GM21526 (cell line): Measurements from ENCODE around the gene HPD.
"Not testable (repeated sequence)": the region's sequence is repeated elsewhere in the genome, so short reads cannot be mapped to it uniquely, and the experiment has no call there.

Experiments
- ATAC-seq: cut with Tn5 transposase; IDR thresholded peaks from one replicate; pipeline ENCODE4 v1.9.1; 2021; ENCODE audit warnings: moderate library complexity; ENCODE audit not compliant: unreplicated experiment, low FRiP score

HPD gene

DNA sequence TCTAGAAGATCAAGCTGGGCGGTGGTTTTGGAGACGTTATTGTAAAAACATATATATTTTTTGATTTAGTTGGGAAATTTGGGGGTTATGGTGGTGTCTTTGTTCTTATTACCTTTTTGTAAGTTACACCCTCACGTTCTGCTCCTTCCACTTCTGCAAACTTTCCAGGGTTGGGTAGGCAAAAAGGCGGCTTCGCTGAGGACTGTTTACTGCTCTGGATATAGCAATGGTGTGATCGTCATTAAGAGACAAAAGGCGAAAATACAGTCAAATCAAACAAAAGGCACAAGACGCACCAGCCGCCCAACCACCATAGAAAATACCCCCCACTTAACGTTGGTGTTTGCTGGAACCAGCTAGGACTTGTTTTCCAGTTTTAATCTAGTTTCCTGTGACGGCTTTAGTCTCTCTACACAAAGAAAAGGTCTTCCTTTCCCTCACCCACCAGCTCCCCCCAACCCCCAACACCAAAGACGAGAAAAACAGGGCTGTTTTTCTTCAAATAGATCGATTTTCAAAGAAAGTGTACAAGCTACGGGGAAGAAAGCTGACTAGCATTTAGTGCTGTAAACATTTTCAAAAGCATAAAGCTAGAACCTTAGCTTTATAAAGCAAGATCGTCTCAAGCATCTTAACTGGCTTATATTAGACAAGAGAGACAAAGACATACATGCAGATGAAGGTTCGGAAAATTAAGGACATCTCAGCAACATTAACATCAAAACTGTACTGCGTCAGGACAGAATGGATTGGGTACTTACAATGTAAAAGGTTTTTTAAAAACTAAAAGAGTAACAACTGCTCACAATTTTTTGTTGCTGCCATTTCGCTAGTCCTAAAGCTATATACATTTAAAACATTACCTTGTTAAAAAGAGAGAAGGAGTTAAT lies 56.8 kb downstream of the HPD start:
- ATAC-seq, result no peak

DNA sequence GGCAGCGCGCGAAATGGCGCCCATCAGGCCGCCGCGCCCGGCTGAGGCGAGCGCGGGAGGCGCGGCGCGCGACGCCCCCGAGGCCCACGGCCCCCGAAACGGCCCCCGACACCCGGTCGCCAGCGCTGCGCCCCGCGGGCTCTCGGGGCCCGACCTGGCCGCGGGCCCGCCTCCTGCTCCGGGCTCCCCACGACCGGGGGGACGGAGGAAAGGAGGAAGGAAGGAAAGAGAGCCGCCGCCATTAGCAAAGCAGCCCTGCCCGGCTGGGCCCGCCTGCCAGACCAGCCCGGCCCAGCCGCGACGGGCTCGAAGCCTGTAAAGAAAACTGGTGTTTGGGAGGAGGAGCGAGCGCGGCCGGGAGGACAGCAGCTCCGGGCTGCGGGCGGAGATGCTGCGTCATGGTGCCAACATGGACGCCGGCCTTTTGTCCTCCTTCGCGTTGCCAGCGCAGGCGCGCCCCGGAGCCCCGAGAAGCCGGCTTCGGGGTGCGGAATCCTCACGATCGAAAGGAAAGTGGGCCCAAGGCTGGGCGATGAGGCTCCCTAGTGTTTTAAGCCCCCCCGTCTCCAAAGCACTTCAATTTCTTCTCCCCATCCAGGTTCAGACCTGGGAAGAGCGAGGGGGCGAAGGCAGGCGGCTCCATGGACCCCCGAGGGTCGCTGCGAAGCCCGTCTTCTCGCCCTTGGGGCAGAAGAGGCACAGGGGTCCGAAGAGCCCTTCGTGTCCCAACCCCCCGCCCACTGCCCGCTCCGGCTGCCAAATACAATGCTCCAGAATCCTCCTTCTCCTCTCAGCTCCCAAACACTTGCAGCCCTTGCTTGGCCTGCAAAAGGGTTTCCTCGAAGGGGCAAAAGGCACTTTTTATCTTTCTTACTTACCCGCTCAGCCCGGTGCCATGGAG lies 57.7 kb downstream of the HPD start:
- no peak for ATAC-seq

DNA sequence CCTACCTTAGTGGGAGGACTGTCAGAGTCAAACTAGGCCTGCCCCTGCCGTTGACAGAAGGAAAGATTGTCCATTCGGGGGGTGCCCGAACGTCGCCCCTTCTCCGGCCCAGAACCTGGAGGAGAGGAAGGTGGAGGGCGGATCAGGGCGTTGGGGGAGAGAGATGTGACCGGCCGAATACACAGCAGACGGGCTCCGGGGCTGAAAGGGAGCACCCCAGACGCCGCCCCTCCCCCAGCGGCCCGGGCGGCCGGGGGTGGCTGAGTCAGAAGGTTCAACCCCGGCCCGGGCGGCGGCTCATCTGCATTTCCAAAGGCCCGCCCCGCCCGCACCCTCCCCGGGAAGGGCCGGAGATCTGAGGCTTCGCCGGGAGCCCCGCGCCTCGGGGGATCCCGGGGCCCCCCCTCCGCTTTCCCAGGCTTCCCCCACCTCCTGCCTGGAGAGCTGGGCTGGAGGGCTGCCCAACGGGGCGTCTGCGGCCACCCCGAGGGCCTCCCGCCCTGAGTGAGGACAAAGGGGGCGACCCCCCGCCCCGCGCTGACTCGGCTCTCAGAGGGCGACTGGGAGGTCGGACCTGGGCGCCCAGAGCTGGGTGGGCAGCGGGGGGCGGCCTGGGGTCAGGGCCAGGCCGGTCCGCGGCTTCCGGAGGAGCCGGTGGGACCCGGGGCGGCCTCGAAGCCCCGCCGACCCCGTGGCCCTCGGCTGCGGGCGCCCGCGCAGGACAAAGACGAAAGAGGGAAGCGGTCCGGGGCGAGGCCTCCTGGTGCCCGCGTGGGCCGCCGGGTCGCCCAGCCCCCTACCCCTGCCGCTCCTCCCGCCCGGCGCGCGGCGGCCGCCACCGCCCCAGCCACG lies 58.6 kb downstream of the HPD start:
- ATAC-seq, result no peak

DNA sequence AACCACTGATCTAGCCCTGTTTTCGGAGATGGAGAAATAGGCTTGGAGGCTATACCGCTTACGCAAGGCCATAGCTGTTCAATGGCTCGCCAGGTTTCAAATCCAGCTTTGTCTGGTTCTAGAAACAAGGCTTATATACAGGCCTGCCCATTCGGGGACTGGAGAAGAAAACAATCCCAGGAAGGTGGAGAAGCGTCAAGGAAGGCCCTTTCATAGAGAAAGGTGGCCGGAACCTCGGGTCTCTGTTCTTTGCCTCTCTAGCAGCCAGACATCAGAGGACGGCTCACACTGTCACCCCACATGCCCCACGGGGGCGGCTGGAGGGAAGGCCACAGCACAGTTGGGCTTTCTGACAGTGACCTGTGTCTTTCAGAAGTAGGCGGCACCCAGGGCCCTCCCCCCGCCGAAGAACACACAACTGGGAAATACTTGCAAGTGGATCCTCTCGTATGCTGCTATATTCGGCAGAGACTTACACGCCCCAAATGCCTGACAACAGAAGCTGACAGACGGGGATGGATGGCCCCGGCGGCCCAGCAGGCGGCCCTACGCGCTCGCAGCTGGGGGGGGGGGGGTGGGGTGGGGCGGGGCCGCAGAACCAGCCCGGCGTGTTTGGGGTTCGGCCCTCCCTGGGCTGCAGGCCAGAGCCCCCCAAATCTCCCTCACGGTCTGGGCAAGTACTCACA lies 59.4 kb downstream of the HPD start:
- no peak for ATAC-seq

DNA sequence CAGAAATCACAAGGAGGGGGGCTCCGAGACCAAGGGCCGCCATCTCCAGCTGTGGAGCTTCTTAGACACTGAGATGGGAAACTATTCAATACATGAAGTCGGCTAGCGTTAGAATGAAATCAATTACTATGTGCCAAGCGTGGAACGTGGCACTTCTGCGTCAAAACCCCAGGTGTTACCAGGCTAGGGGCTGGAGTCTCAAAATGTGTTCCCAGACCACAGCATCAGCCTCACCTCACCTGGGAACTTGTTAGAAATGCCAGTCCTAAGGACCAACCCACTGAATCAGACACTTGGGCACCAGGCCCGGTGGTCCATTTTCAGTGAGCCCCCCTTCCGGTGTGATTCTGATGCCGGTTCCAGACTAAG lies 59.9 kb downstream of the HPD start:
- ATAC-seq, result no peak

DNA sequence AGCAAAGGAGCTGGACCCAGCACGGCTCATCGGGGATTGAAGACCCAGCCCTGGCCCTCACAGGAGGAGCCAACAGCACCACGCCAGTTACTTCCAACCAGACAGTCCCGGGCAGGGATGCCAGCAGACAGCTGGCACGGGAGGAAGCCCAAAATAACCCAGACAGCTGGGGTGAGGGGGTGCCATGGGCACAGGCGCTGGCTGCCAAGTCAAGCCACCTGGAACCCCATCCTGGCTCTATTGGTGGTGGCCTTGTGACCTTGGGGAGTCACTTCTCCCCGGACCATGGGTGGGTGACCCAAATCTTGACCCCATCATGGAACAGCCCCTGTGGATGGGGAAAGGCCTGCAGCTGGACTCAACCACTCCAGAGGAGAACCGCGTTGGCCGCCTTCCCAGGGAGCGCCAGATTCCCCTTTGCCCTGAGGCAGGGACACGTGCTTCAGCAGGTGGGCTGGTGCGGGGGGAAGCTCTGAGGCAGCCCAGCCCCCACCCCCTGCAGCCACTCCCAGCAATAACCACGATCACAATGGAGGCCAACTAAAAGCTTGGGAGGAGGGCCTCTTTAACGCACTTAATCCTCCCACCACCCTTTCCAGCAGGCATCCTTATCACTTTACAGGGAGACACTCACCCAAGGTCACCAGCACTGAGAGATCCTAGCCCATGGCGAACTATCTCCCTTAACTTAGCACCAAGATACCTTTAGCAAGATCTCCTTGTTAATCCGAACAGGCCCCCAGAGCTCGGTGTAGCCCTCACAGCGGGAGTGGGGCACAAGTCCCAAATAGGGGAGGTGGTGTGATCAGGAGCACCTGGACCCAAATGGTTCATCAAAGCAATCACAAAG lies 60.5 kb downstream of the HPD start:
- ATAC-seq, result no peak

DNA sequence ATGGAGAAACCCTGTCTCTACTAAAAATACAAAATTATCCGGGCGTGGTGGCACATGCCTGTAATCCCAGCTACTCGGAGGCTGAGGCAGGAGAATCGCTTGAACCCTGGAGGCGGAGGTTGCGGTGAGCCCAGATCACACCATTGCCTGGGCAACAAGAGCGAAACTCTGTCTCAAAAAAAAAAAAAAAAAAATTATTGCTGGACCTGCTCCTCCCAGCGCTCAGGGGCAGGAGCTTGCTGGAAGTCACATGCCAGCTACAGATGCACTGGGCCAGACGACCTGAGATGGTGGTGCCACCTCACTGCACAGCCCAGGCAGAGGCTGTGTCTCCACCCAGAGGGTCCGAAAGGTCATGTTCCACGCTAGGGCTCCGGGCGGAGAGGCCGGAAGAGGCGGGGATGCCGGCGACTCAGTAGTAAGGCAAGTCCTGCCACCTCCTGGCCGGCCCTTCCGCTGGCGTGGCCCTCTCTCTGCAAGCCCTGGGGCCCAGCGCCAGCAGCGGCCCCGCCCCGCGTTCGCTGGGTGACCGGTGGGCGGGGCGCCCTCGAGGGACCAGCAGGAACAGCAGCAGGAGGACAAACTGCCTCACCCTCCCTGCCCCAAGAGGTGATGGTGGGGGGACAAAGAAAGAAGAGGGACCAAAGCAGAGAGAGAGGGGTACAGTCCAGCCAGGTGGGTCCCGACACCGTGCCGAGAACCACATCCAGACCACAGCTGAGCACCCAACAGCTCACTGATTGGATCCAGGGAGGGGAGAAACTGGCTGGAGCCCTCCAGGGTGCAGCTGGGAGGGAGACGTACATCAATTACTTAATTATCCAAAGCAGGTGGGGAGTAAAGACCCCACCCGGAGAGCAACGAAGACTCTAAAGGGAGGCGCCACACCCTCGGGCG lies 61.6 kb downstream of the HPD start:
- no peak for ATAC-seq

DNA sequence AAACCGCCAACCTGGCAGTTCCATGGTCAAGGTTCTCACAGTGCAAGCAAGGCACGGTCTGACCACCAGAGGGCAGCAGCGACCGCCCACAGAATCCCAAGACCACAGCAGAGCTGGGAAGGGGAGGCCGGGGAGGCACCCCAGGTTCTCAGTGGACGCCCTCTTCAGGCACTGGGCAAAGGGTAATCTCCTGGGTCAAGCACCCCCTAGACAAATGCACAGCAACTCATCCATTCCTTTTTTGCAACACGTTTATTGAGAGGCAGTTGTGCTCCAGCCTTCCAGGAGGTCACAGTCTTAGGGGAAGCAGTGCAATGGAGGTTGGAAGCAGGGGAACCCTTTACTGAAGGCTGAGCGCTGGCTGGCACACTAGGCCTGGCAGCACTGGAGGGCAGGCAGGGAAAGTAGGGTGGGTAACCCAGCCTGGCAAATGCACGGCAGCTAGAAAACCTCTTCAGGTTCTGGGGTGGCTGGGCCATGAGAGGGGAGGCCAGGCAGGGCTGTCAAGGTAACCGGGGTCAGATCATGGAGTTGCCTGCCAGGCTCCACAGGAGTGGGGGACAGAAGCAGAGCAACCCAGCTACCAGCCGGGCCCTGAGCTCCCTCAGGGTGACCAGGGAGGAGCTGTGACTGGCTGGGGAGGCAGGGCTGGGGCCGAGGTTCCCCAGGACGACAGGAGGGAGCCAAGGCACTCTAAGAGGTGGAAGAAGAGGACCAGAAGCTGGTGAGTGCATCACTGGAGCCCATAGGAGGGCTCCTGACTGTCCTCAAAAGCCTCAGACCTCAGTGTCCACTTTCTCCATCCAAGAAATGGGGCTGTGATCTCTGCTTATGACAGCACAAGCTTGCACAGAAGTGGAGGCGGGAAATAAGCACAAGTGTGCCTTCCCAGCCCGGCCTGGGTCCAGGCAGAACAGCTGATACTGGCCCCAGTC lies 63.4 kb downstream of the HPD start:
- ATAC-seq, result no peak

DNA sequence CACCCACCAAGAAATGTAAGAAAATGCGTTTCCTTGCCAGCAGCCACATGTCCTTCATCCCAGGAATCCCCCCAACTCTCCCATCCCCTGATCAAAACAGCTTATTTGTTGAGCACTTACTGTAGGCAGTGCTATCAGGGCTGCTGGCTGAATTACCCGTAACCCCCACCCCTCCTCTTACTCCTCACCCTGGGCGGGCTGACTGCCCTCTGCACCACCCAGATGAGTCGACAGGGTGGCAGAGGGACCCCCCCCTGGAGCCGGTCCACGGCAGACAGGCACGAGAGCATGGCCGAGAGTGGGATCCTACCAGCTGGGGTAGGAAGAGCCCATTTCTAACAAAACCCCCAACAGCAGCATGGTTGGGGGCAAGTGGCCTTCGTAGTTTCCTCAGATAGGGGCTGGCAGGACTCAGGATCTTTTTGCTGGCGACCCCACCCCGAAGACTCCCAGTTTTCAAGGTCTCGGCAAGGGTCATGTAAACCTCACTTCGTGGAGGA lies 64.1 kb downstream of the HPD start:
- no peak for ATAC-seq

DNA sequence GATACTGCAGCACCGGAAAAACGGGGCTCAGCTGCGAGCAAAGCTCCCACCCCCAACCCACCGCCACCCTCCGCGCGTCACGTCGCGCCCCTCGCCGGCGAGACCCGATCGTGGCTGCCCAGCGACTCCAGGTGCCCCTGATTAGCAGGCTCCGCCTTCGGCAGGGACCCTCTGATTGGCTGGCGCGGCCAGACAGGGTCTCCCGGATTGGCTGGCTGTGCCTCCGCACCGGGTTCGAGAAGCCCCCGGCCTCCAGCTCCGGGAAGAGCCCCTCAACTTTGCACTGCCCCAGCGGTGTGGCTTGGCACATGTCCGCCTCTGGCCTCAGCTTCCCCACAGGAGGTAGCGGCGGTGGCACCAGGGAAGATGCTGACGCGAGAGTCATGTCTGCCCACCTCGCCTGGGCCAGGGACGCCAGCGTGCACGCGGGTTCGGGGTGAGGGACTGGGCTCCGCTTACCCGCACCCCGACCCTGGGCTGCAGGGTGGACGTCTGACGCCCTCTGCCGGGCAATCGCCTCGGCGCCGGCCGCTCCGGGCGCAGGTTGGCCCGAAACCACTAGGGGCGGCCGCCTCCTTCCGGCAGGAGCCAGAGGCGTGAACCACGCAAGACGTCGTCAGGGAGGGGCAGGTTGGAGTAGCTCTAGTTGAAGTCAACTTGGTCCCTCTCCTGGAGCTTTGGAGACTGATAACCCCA lies 64.7 kb downstream of the HPD start:
- ATAC-seq, result peak; percentile 46

DNA sequence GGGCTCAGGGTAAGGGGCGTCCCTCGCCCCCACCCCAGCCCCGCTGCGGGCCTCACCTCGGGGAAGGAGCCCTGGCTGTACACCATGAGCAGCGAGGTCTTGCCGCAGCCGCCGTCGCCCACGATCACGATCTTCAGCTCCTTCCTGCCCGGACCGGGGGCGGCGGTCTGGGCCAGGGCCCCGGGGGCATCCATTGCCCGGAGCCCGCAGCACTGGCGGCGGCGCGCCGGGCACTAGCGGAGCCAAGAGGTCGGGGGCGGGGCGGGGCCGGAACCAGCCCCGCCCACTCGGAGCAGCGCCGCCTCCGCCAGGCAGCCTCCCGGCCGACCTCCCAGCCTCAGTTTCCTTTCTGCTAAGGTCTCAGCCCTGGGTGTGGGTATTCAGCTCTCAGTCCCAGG lies 65.2 kb downstream of the HPD start, which contains the start of gene RHOF:
Gene RHOF (minus strand): TSS at position 249 of the 398 bp plus-strand sequence. CDS start 55 bp downstream, at position 194.
- no peak for ATAC-seq

DNA sequence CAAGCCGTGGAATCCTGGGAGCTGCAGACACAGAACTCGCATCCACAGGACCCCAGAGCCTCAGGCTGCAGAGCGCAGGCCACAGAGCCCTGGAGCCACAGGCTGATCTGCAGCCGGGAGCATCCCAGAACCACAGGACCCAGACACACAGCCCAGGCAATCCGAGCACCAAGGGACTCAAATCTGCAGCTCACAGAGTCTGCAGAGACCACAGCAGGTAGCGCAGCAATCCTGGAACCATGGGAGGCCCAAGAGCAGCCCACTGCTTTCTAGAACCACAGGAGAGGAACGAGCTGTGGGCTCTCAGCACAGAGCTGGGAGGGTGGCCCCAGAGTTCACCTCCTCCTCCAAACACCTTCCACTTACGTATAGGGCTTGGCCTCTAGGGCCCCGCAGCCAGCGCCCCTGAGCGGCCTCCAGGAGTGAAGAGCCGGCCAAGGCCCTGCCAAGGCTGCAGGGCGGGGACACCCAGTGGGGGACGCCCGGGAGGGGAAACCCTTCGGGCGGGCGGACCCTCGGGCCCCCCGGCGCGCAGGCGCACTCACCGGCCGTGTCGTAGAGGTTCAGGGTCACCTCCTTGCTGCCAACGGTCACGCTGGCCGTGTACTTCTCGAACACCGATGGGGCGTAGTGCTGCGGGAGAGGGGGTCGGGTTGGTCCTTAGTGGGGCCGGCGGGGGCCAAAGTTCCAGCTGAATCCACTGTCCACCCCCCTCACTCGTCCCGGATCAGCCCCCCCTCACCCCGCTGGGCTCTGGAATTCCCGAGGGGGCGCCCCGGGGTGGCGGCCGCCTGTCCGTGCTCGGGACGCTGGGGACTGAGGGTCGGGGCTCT lies 65.8 kb downstream of the HPD start:
- ATAC-seq, result no peak

DNA sequence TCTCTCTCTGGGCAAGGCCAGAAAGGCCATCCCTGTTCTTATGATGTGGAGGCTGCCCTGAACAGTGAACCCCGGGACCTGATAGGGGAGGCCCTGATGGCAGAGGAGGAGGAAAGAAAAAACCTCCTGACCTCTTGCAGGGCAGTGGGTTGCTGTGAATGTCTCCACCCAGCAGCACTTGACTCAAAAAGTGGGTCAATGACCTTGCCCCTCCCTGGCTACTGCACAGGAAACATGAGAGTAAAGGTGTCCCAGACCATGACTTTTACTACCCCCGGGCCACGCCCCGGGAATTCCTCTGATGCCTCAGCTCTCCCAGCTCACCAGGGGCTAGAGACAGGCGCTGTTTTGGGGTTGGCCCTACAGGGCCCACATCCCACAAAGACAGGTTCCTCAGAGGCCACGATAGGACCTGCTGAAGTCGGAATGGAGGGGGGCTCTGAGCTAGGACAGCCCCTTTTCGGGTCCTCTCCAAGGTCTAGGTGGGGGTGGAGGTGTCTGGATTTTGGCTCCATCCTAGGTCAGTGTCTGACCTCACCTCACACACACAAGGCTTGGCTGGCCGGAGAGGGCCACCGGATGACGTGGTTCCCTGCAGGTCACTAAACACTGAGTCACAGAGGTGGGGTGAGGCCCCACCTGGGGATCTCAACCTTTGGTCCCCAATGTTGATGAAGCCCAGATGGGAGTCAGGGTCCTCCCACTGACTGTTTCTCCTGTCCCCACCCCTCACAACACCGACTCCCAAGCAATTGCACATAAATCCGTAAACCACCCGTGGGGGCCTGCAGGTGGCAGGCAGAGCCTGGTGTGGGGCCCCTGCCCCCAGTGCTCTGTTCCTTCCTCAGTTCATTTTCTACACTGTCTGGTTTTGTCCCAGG lies 66.7 kb downstream of the HPD start:
- ATAC-seq, result no peak

DNA sequence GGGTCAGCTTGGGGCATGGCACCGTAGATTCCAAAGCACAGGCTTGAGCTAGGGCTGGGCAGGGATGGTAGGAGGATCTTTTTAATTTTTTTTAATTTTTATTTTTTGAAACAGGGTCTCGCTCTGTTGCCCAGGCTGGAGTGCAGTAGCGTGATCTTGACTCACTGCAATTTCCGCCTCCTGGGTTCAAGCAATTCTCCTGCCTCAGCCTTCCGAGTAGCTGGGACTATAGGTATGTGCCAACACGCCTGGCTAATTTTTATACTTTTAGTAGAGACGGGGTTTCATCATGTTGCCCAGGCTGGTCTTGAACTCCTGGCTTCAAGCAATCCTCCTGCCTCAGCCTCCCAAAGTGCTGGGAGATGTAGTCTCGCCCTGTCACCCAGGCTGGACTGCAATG lies 67.9 kb downstream of the HPD start:
- ATAC-seq, result not testable (repeated sequence)
